Measurements from ENCODE around the gene MANSC1.

The MANSC1 gene

GRCh38 chr12:12376646-12377448, 26.8 kb upstream of the MANSC1 start:
- H3K9me3 Mint-ChIP-seq, result peaks cover 5% of the 10 kb centered on the region
- H3K27me3 Mint-ChIP-seq, result no peaks in the 10 kb centered on the region
- H3K4me3 Mint-ChIP-seq, result no peak overlapping the region
- peaks cover 60% of the 10 kb centered on the region for H3K36me3 Mint-ChIP-seq (ENCODE audit: low read depth)
- DNase-seq, result no peak
- H3K4me1 Mint-ChIP-seq (ENCODE audit: low read depth), result peaks cover 45% of the 10 kb centered on the region
- peak overlapping the region; percentile 2 for H3K27ac Mint-ChIP-seq

GRCh38 chr12:12372946-12373722, 23.1 kb upstream of the MANSC1 start:
- Mint-ChIP-seq H3K27me3 (no peaks in the 10 kb centered on the region), H3K4me1 (ENCODE audit: low read depth) (peaks cover 27% of the 10 kb centered on the region), H3K36me3 (ENCODE audit: low read depth) (peaks cover 61% of the 10 kb centered on the region), H3K4me3 (no peak overlapping the region), H3K27ac (peak overlapping the region; percentile 19), H3K9me3 (no peaks in the 10 kb centered on the region)
- DNase-seq, result no peak

GRCh38 chr12:12367482-12367998, 17.5 kb upstream of the MANSC1 start:
- Mint-ChIP-seq H3K9me3 (no peaks in the 10 kb centered on the region), H3K27ac (peak overlapping the region; percentile 50), H3K4me1 (ENCODE audit: low read depth) (peaks cover 42% of the 10 kb centered on the region), H3K27me3 (no peaks in the 10 kb centered on the region), H3K4me3 (no peak overlapping the region), H3K36me3 (ENCODE audit: low read depth) (peaks cover 74% of the 10 kb centered on the region)
- DNase-seq, result no peak

- no peaks in the 10 kb centered on the region for H3K9me3 Mint-ChIP-seq
- peaks cover 76% of the 10 kb centered on the region for H3K36me3 Mint-ChIP-seq (ENCODE audit: low read depth)
- no peak overlapping the region for H3K4me3 Mint-ChIP-seq
- no peaks in the 10 kb centered on the region for H3K27me3 Mint-ChIP-seq
- DNase-seq, result no peak
- peaks cover 46% of the 10 kb centered on the region for H3K4me1 Mint-ChIP-seq (ENCODE audit: low read depth)
- H3K27ac Mint-ChIP-seq, result no peak overlapping the region
Observed at GRCh38 chr12:12366701-12367481, 16.8 kb upstream of the MANSC1 start.

GRCh38 chr12:12365931-12366431, 15.9 kb upstream of the MANSC1 start:
- Mint-ChIP-seq H3K9me3 (no peaks in the 10 kb centered on the region), H3K4me1 (ENCODE audit: low read depth) (peaks cover 55% of the 10 kb centered on the region), H3K4me3 (no peak overlapping the region), H3K27me3 (no peaks in the 10 kb centered on the region), H3K27ac (peak overlapping the region; percentile 11), H3K36me3 (ENCODE audit: low read depth) (peaks cover 76% of the 10 kb centered on the region)
- DNase-seq, result no peak

GRCh38 chr12:12365446-12365802, 15.4 kb upstream of the MANSC1 start:
- Mint-ChIP-seq H3K27me3 (no peaks in the 10 kb centered on the region), H3K4me3 (no peak overlapping the region), H3K4me1 (ENCODE audit: low read depth) (peaks cover 55% of the 10 kb centered on the region), H3K9me3 (no peaks in the 10 kb centered on the region), H3K36me3 (ENCODE audit: low read depth) (peaks cover 75% of the 10 kb centered on the region), H3K27ac (peak overlapping the region; percentile 11)
- no peak for DNase-seq

- H3K4me3 Mint-ChIP-seq, result no peak overlapping the region
- no peaks in the 10 kb centered on the region for H3K27me3 Mint-ChIP-seq
- peaks cover 57% of the 10 kb centered on the region for H3K4me1 Mint-ChIP-seq (ENCODE audit: low read depth)
- peak overlapping the region; percentile 75 for H3K27ac Mint-ChIP-seq
- DNase-seq, result no peak
- peaks cover 71% of the 10 kb centered on the region for H3K36me3 Mint-ChIP-seq (ENCODE audit: low read depth)
- H3K9me3 Mint-ChIP-seq, result no peaks in the 10 kb centered on the region
Observed at GRCh38 chr12:12364787-12365445, 14.9 kb upstream of the MANSC1 start.

- H3K36me3 Mint-ChIP-seq (ENCODE audit: low read depth), result peaks cover 43% of the 10 kb centered on the region
- peak overlapping the region; percentile 91 for H3K4me3 Mint-ChIP-seq
- peaks cover 43% of the 10 kb centered on the region for H3K4me1 Mint-ChIP-seq (ENCODE audit: low read depth)
- H3K27ac Mint-ChIP-seq, result peak overlapping the region; percentile 97
- no peaks in the 10 kb centered on the region for H3K9me3 Mint-ChIP-seq
- DNase-seq, result no peak
- H3K27me3 Mint-ChIP-seq, result no peaks in the 10 kb centered on the region
Observed at GRCh38 chr12:12358528-12358927, 8.5 kb upstream of the MANSC1 start.

GRCh38 chr12:12357719-12358461, 7.8 kb upstream of the MANSC1 start:
- Mint-ChIP-seq H3K36me3 (ENCODE audit: low read depth) (peaks cover 38% of the 10 kb centered on the region), H3K9me3 (no peaks in the 10 kb centered on the region), H3K4me3 (peak overlapping the region; percentile 91), H3K27ac (peak overlapping the region; percentile 97), H3K4me1 (ENCODE audit: low read depth) (peaks cover 43% of the 10 kb centered on the region), H3K27me3 (no peaks in the 10 kb centered on the region)
- no peak for DNase-seq

- Mint-ChIP-seq H3K4me3 (peak within 1 kb of the TSS; percentile 91), H3K9me3 (no peaks in the 10 kb centered on the region), H3K36me3 (ENCODE audit: low read depth) (peaks cover 34% of the 10 kb centered on the region), H3K4me1 (ENCODE audit: low read depth) (peaks cover 41% of the 10 kb centered on the region), H3K27ac (peak within 1 kb of the TSS; percentile 97), H3K27me3 (no peaks in the 10 kb centered on the region)
- peak; percentile 98 for DNase-seq
Observed at GRCh38 chr12:12356896-12357718, 7.1 kb upstream of the MANSC1 start, which contains the start of gene BORCS5. Gene BORCS5, plus strand, starts transcription at chr12:12357078. Its CDS starts 374 bp downstream, at chr12:12357452.

GRCh38 chr12:12356467-12356895, 6.4 kb upstream of the MANSC1 start:
- H3K27ac Mint-ChIP-seq, result peak overlapping the region; percentile 97
- peaks cover 27% of the 10 kb centered on the region for H3K36me3 Mint-ChIP-seq (ENCODE audit: low read depth)
- no peak for DNase-seq
- peak overlapping the region; percentile 91 for H3K4me3 Mint-ChIP-seq
- no peaks in the 10 kb centered on the region for H3K9me3 Mint-ChIP-seq
- peaks cover 35% of the 10 kb centered on the region for H3K4me1 Mint-ChIP-seq (ENCODE audit: low read depth)
- no peaks in the 10 kb centered on the region for H3K27me3 Mint-ChIP-seq

- Mint-ChIP-seq H3K27ac (no peak overlapping the region), H3K4me1 (ENCODE audit: low read depth) (peaks cover 38% of the 10 kb centered on the region), H3K9me3 (no peaks in the 10 kb centered on the region), H3K27me3 (no peaks in the 10 kb centered on the region), H3K36me3 (ENCODE audit: low read depth) (peaks cover 18% of the 10 kb centered on the region), H3K4me3 (no peak overlapping the region)
- DNase-seq, result no peak
Observed at GRCh38 chr12:12353807-12354206, 3.8 kb upstream of the MANSC1 start.
